ENCODE measurements around the gene TMEM62. TPM values are rescaled to one million over a fixed set of nuclear protein-coding genes. Genes with fewer than 3 reads are reported as not detected.
"Not testable (repeated sequence)": the region's sequence is repeated elsewhere in the genome, so short reads cannot be mapped to it uniquely, and the experiment has no call there.

Gene TMEM62
- total RNA-seq, 4 donors from 2014 or later = 16.6 to 32.9 (median 21.0) TPM

- ATAC-seq (ENCODE audit: low FRiP score) = no peak
These were observed 56.8 kb downstream of the TMEM62 start for GRCh38 chr15:43190178-43190577.

GRCh38 chr15:43193710-43194109 lies 60.3 kb downstream of the TMEM62 start:
- TF ChIP-seq CTCF (IDR thresholded peaks at IDR 0.05) = no peak
- DNase-seq (ENCODE audit: low spot score) = no peak
- ATAC-seq (ENCODE audit: low FRiP score) = no peak

More at GRCh38 chr15:43190178-43190577, 56.8 kb downstream of the TMEM62 start:
- no peak for TF ChIP-seq CTCF (IDR thresholded peaks at IDR 0.05)
- no peak for DNase-seq (ENCODE audit: low spot score)

GRCh38 chr15:43194795-43195194 lies 61.4 kb downstream of the TMEM62 start:
- TF ChIP-seq CTCF (IDR thresholded peaks at IDR 0.05) = no peak
- DNase-seq (ENCODE audit: low spot score) = no peak
- ATAC-seq (ENCODE audit: low FRiP score) = no peak

GRCh38 chr15:43196760-43197548 lies 63.6 kb downstream of the TMEM62 start:
- no peak for DNase-seq (ENCODE audit: low spot score)
- ATAC-seq (ENCODE audit: low FRiP score) = no peak
- no peak for TF ChIP-seq CTCF (IDR thresholded peaks at IDR 0.05)

- not testable (repeated sequence) for DNase-seq (ENCODE audit: low spot score); ATAC-seq (ENCODE audit: low FRiP score)
These were observed 64.4 kb downstream of the TMEM62 start for GRCh38 chr15:43197773-43198172.

- ATAC-seq (ENCODE audit: low FRiP score); DNase-seq (ENCODE audit: low spot score): not testable (repeated sequence)
These were observed 65.2 kb downstream of the TMEM62 start for GRCh38 chr15:43198556-43198955.

- ATAC-seq (ENCODE audit: low FRiP score) (no peak), DNase-seq (ENCODE audit: low spot score) (no peak)
- TF ChIP-seq CTCF (IDR thresholded peaks at IDR 0.05) = no peak
These were observed 65.6 kb downstream of the TMEM62 start for GRCh38 chr15:43198992-43199391.

- no peak for TF ChIP-seq CTCF (IDR thresholded peaks at IDR 0.05)
- no peak for ATAC-seq (ENCODE audit: low FRiP score)
These were observed 66.6 kb downstream of the TMEM62 start for GRCh38 chr15:43199945-43200488.

More at GRCh38 chr15:43199945-43200488, 66.6 kb downstream of the TMEM62 start:
- DNase-seq (ENCODE audit: low spot score) = no peak

All from omental fat pad (tissue), 4 donors.